Endothelial cell of umbilical vein (primary cell): ENCODE results near the gene VPS26C. TPM values are rescaled to one million over a fixed set of nuclear protein-coding genes. Genes with fewer than 3 reads are reported as not detected.

Source experiments
- BruUV-seq: library from RNA; stranded (reverse); fragments of 400-500 nt; replicated peaks from 2 replicates; lab custom pipeline; 2021; lab: Mats Ljungman, UMichigan
- CTCF ChIA-PET: fragments of 300-600, 350-600 bp; sonication (Branson Sonifier 250); formaldehyde crosslinking; loops from one replicate; lab custom pipeline; 2021; ENCODE audit warnings: antibody characterized with exemption, inconsistent platforms; lab: Charles Lee
- POLR2A ChIA-PET: fragments of 300-600, 350-600 bp; sonication (Branson Sonifier 250); formaldehyde crosslinking; loops from one replicate; lab custom pipeline; 2021; ENCODE audit warnings: antibody characterized with exemption, inconsistent platforms; lab: Charles Lee
- DNase-seq: peaks from one replicate; pipeline ENCODE4 v3.0.0-alpha.2; 2011; ENCODE audit warnings: low read depth, low spot score
- FAIRE-seq: peaks from 2 replicates; lab custom pipeline; 2011; peaks lifted over from hg19 to GRCh38; lab: Jason Lieb, UNC
- H2AFZ ChIP-seq: 2 replicates; pipeline ENCODE4 v1.6.0; 2012; ENCODE audit warnings: low read depth, low read length, control low read depth, inconsistent platforms
- H3K27ac ChIP-seq: 2 replicates; pipeline ENCODE4 v1.5.1; 2011; ENCODE audit warnings: low read depth, mild to moderate bottlenecking, control low read depth, low read length, moderate library complexity; ENCODE audit not compliant: insufficient read depth
- H3K27me3 ChIP-seq, 2 experiments: 2 replicates each; pipeline versions ENCODE4 v1.6.0 to v1.6.1; 2011; ENCODE audit warnings: low read length in 2 of 2, mixed read lengths in 1 of 2; ENCODE audit not compliant: control insufficient read depth in 2 of 2, insufficient read depth in 2 of 2
- H3K36me3 ChIP-seq, 2 experiments: 2 replicates in 1 of 2; 3 replicates in 1 of 2; pipeline ENCODE4 v1.5.1; 2011; ENCODE audit warnings: low read length in 2 of 2, mild to moderate bottlenecking in 1 of 2, moderate library complexity in 1 of 2; ENCODE audit not compliant: control insufficient read depth in 2 of 2, insufficient read depth in 2 of 2; ENCODE audit errors: extremely low read depth in 1 of 2
- H3K4me1 ChIP-seq: 3 replicates; pipeline ENCODE4 v1.5.1; 2011; ENCODE audit warnings: mild to moderate bottlenecking, low read length; ENCODE audit not compliant: control insufficient read depth, insufficient read depth; ENCODE audit errors: extremely low read depth
- H3K4me2 ChIP-seq: 2 replicates; pipeline ENCODE4 v1.6.1; 2011; ENCODE audit warnings: low read length, control low read depth, mixed read lengths; ENCODE audit not compliant: insufficient read depth
- H3K4me3 ChIP-seq, 3 experiments: fragments of 200-600 bp in 1 of 3; sonication (generic), shearing (Covaris generic) in 1 of 3; replicated peaks in 1 of 3; 2 replicates each; pipeline ENCODE4 v1.5.1; 2011 to 2016; ENCODE audit warnings: control low read depth in 3 of 3, low read length in 3 of 3, mild to moderate bottlenecking in 2 of 3, inconsistent platforms in 1 of 3, low read depth in 1 of 3, moderate library complexity in 1 of 3; ENCODE audit not compliant: insufficient read depth in 1 of 3
- H3K79me2 ChIP-seq: 2 replicates; pipeline ENCODE4 v1.6.0; 2012; ENCODE audit warnings: low read length, inconsistent platforms; ENCODE audit not compliant: control insufficient read depth, insufficient read depth
- H3K9ac ChIP-seq: replicated peaks from 2 replicates; pipeline ENCODE3; 2011; ENCODE audit warnings: low read length, control low read depth; ENCODE audit not compliant: insufficient read depth; ENCODE audit errors: extremely low read depth
- H3K9me1 ChIP-seq: replicated peaks from 3 replicates; pipeline ENCODE4 v1.6.0; 2011; ENCODE audit warnings: mild to moderate bottlenecking, low read length; ENCODE audit not compliant: control insufficient read depth, insufficient read depth; ENCODE audit errors: extremely low read depth
- H3K9me3 ChIP-seq: replicated peaks from 2 replicates; pipeline ENCODE4 v1.5.1; 2012; ENCODE audit warnings: low read length, inconsistent platforms; ENCODE audit not compliant: control insufficient read depth, insufficient read depth
- H4K20me1 ChIP-seq: replicated peaks from 2 replicates; pipeline ENCODE3; 2011; ENCODE audit warnings: mild to moderate bottlenecking, low read length; ENCODE audit not compliant: control insufficient read depth, insufficient read depth; ENCODE audit errors: extremely low read depth
- FOS ChIP-seq: IDR thresholded peaks from 2 replicates; pipeline ENCODE4 v1.6.1; 2011; ENCODE audit warnings: mild to moderate bottlenecking, low read length, moderate library complexity, borderline replicate concordance; ENCODE audit not compliant: insufficient read depth
- GATA2 ChIP-seq: IDR thresholded peaks from 2 replicates; pipeline ENCODE4 v1.7.0; 2011; ENCODE audit warnings: low read depth, mild to moderate bottlenecking, moderate library complexity, mixed read lengths, low read length; ENCODE audit not compliant: insufficient read length, insufficient read depth
- MYC ChIP-seq: IDR thresholded peaks from one replicate; pipeline ENCODE4 v1.6.1; 2011; ENCODE audit warnings: mild to moderate bottlenecking, low read depth, low read length
- POLR2A ChIP-seq: IDR thresholded peaks from 2 replicates; pipeline ENCODE4 v1.6.1; 2012; ENCODE audit warnings: low read depth, mild to moderate bottlenecking, control low read depth, low read length
- POLR2AphosphoS5 ChIP-seq: IDR thresholded peaks from 2 replicates; pipeline ENCODE4 v1.6.1; 2012; ENCODE audit warnings: low read depth, mild to moderate bottlenecking, control low read depth, low read length, moderate library complexity; ENCODE audit not compliant: insufficient read depth
- dilution Hi-C: fragments of 300-500 bp; cut with MboI; formaldehyde crosslinking; loops from one replicate; pipeline ENCODE4 v1.15.0; 2019; ENCODE audit warnings: low sequenced_read_pairs; ENCODE audit not compliant: extremely low pct_ligation_motif_present
- intact Hi-C: fragments of 100-400 bp; cut with micrococcal nuclease; formaldehyde crosslinking; loops from one replicate; pipeline ENCODE4 v1.10.0; 2022
- polyA plus RNA-seq, 4 experiments: library from polyadenylated mRNA; depleted of rRNA in 3 of 4; stranded (reverse) in 3 of 4; unstranded in 1 of 4; fragments of >200 nt; gene quantifications; 2 replicates each; pipeline versions ENCODE4 v1.2.1 to v1.2.3, GENCODE V29; 2011 to 2012; ENCODE audit warnings: missing spikeins in 1 of 4
- total RNA-seq: library from RNA; stranded (reverse); gene quantifications from 2 replicates; pipeline ENCODE4 v1.2.3, GENCODE V29; 2021
- TF ChIP-seq, protein P1 (sequence below): IDR thresholded peaks from 2 replicates; pipeline ENCODE4 v1.6.1; 2011; ENCODE audit not compliant: insufficient read depth, insufficient read length
- TF ChIP-seq, protein P2 (sequence below), 2 donors: IDR thresholded peaks; 1 replicate in 1 of 2; 2 replicates in 1 of 2; pipeline ENCODE4 v1.5.1; 2011; ENCODE audit warnings: low read length in 2 of 2, mild to moderate bottlenecking in 2 of 2, moderate library complexity in 2 of 2, control low read depth in 1 of 2, inconsistent platforms in 1 of 2, low read depth in 1 of 2; ENCODE audit not compliant: insufficient read depth in 1 of 2; ENCODE audit errors: extremely low read depth in 1 of 2

The VPS26C gene
- total and polyA plus RNA-seq, 2 donors (not counting 3 experiments of a cell fraction or from before 2014, with no cell fraction given) = 35.2 to 53.7 TPM

DNA sequence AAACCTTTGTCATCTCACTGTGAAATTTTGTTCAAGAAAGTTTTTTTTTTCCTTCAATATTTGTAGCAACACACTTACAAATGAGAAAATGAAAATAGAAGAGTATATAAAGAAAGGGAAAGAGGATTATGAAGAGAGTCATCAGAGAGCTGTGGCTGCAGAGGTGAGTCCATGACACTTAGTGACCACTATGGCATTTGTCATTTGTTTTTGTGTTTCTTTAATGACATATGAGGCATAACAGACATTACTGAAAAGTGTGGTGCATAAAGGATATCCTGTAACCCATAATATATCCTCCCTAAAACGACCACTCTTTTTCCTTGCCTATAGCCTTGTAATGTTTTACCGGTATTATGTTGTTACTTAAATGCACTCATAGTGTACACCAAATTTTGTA is 80.2 kb downstream of the VPS26C start:
- no peaks in the 10 kb centered on the region for H3K9me3 ChIP-seq
- FAIRE-seq = no peak

More for the DNA sequence above, 80.2 kb downstream of the VPS26C start:
- intact Hi-C loops (no loop called here), dilution Hi-C loops (no loop called here)
- H4K20me1 ChIP-seq = no peaks in the 10 kb centered on the region
- POLR2A ChIA-PET = interaction anchor here (0.7 kb wide), 1 partner anchor 288 kb away, joined by 4 read pairs; no protein-coding TSS in a partner anchor
- no peak overlapping the region for H3K4me3 ChIP-seq
- no peaks in the 10 kb centered on the region for H3K79me2 ChIP-seq
- no peak overlapping the region for H3K27ac ChIP-seq
- BruUV-seq = no TSS peak
- TF ChIP-seq GATA2 (no peak), MYC (no peak), FOS (no peak), POLR2AphosphoS5 (no peak), POLR2A (no peak)
- TF ChIP-seq, protein P1, sequence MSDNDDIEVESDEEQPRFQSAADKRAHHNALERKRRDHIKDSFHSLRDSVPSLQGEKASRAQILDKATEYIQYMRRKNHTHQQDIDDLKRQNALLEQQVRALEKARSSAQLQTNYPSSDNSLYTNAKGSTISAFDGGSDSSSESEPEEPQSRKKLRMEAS = no peak
- TF ChIP-seq, protein P2, sequence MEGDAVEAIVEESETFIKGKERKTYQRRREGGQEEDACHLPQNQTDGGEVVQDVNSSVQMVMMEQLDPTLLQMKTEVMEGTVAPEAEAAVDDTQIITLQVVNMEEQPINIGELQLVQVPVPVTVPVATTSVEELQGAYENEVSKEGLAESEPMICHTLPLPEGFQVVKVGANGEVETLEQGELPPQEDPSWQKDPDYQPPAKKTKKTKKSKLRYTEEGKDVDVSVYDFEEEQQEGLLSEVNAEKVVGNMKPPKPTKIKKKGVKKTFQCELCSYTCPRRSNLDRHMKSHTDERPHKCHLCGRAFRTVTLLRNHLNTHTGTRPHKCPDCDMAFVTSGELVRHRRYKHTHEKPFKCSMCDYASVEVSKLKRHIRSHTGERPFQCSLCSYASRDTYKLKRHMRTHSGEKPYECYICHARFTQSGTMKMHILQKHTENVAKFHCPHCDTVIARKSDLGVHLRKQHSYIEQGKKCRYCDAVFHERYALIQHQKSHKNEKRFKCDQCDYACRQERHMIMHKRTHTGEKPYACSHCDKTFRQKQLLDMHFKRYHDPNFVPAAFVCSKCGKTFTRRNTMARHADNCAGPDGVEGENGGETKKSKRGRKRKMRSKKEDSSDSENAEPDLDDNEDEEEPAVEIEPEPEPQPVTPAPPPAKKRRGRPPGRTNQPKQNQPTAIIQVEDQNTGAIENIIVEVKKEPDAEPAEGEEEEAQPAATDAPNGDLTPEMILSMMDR (IDR thresholded peaks at IDR 0.05; ENCODE audit: extremely low read depth in 1 of 2, insufficient read depth in 1 of 2, low read depth in 1 of 2, low read length in 2 of 2) = no peak
- no peak overlapping the region for H3K9ac ChIP-seq
- H3K4me1 ChIP-seq = no peaks in the 10 kb centered on the region
- H3K27me3 ChIP-seq = no peaks in the 10 kb centered on the region
- no peak overlapping the region for H3K4me2 ChIP-seq
- CTCF ChIA-PET = interaction anchor here (1.1 kb wide), 2 partner anchors 12 to 289 kb away, joined by 3 read pairs; no protein-coding TSS in a partner anchor
- no peaks in the 10 kb centered on the region for H3K9me1 ChIP-seq
- no peak for DNase-seq
- peaks cover 3 to 11% of the 10 kb centered on the region in 2 experiments for H3K36me3 ChIP-seq
- no peak overlapping the region for H2AFZ ChIP-seq
